Keratinocyte (primary cell): ENCODE data around the gene SOS1.

Experiments
- CTCF ChIP-seq, 3 experiments: IDR thresholded peaks in 1 of 3; conservative IDR thresholded peaks in 1 of 3; optimal IDR thresholded peaks in 1 of 3; 2 replicates in 2 of 3; 3 replicates in 1 of 3; pipeline versions ENCODE3 to v1.5.1; 2011; ENCODE audit warnings: low read length in 3 of 3, mild to moderate bottlenecking in 3 of 3, moderate library complexity in 2 of 3, control low read depth in 1 of 3, inconsistent platforms in 1 of 3; ENCODE audit not compliant: insufficient read depth in 2 of 3; ENCODE audit errors: extremely low read depth in 1 of 3
- EZH2 ChIP-seq: IDR thresholded peaks from one replicate; pipeline ENCODE4 v1.6.1; 2012; ENCODE audit warnings: inconsistent platforms, mild to moderate bottlenecking, low read length, moderate library complexity

- TF ChIP-seq CTCF (optimal IDR thresholded peaks at IDR 0.05 in 1 of 3, IDR thresholded peaks at IDR 0.05 in 1 of 3, conservative IDR thresholded peaks at IDR 0.05 in 1 of 3; ENCODE audit: extremely low read depth in 1 of 3, insufficient read depth in 2 of 3, low read length in 3 of 3): no peak
- TF ChIP-seq EZH2: no peak
These were observed 25.2 kb downstream of the SOS1 start for GRCh38 chr2:39095624-39096023.
